K562 (cell line): ENCODE results near the gene CYB5R2. TPM values are rescaled to one million over a fixed set of nuclear protein-coding genes. Genes with fewer than 3 reads are reported as not detected.

Source experiments
- ATAC-seq: fragments of 200-7000 bp; cut with Tn5 transposase; 3 replicates; pipeline ENCODE4 v1.9.1; 2020; ENCODE audit warnings: moderate library complexity
- BruUV-seq: library from RNA; stranded (reverse); fragments of 400-500 nt; replicated peaks from 2 replicates; lab custom pipeline; 2021; lab: Mats Ljungman, UMichigan
- CTCF ChIA-PET: fragments of 300-600 bp; formaldehyde crosslinking; extraction: SDS; loops from one replicate; lab custom pipeline; 2021; ENCODE audit warnings: low intra/inter-chr PET ratio; lab: Yijun Ruan, JAX
- POLR2A ChIA-PET: fragments of 300-600, 350-650 bp; sonication (Branson Sonifier 250); formaldehyde crosslinking; extraction: SDS; loops from one replicate; lab custom pipeline; 2021; ENCODE audit warnings: antibody characterized with exemption, inconsistent platforms; lab: Yijun Ruan, JAX
- DNase-seq, 4 experiments: peaks; one replicate each; pipeline versions ENCODE4 v3.0.0 to v3.0.0-alpha.2; 2011 to 2018; ENCODE audit warnings: low spot score in 3 of 4, mixed read lengths in 3 of 4; ENCODE audit errors: extremely low read depth in 1 of 4
- FAIRE-seq: peaks from 2 replicates; lab custom pipeline; 2011; peaks lifted over from hg19 to GRCh38; lab: Jason Lieb, UNC
- H2AFZ ChIP-seq: 2 replicates; pipeline ENCODE4 v1.6.0; 2011; ENCODE audit warnings: low read depth, low read length, control low read depth, inconsistent platforms
- H3K27ac ChIP-seq: fragments of 200-600 bp; 3 replicates; pipeline ENCODE4 v1.8.0; 2011; ENCODE audit warnings: low read depth, mild to moderate bottlenecking, control low read depth, inconsistent platforms, low read length, moderate library complexity, mixed read lengths; ENCODE audit errors: extremely low read depth
- H3K27me3 ChIP-seq, 2 experiments: fragments of 300-600 bp in 1 of 2; 2 replicates in 1 of 2; 3 replicates in 1 of 2; pipeline versions ENCODE4 v1.6.0 to v1.8.0; 2011; ENCODE audit warnings: inconsistent platforms in 2 of 2, low read length in 2 of 2, mild to moderate bottlenecking in 1 of 2, mixed read lengths in 1 of 2, moderate library complexity in 1 of 2; ENCODE audit not compliant: control insufficient read depth in 2 of 2, insufficient read depth in 2 of 2
- H3K36me3 ChIP-seq: fragments of 300-600 bp; 3 replicates; pipeline ENCODE4 v1.8.0; 2011; ENCODE audit warnings: mild to moderate bottlenecking, low read length, inconsistent platforms; ENCODE audit not compliant: control insufficient read depth, insufficient read depth
- H3K4me1 ChIP-seq, 2 experiments: fragments of 200-600 bp in 1 of 2; replicated peaks in 1 of 2; 2 replicates in 1 of 2; 3 replicates in 1 of 2; pipeline versions ENCODE4 v1.5.1 to v1.8.0; 2011; ENCODE audit warnings: inconsistent platforms in 2 of 2, low read length in 2 of 2, mild to moderate bottlenecking in 1 of 2, mixed read lengths in 1 of 2, moderate library complexity in 1 of 2; ENCODE audit not compliant: control insufficient read depth in 2 of 2, insufficient read depth in 2 of 2
- H3K4me2 ChIP-seq: 2 replicates; pipeline ENCODE4 v1.6.1; 2011; ENCODE audit warnings: low read length, control low read depth, inconsistent platforms, mixed read lengths; ENCODE audit not compliant: insufficient read depth
- H3K4me3 ChIP-seq: fragments of 200-600 bp; sonication (generic), shearing (Covaris generic); 2 replicates; pipeline ENCODE4 v1.5.1; 2016; ENCODE audit warnings: control low read depth, inconsistent platforms
- H3K79me2 ChIP-seq: fragments of 200-600 bp; 3 replicates; pipeline ENCODE4 v1.8.0; 2011; ENCODE audit warnings: low read length, inconsistent platforms; ENCODE audit not compliant: control insufficient read depth, insufficient read depth
- H3K9ac ChIP-seq, 2 experiments: 2 replicates each; pipeline versions ENCODE4 v1.6.0 to v1.6.1; 2011; ENCODE audit warnings: low read depth in 2 of 2, low read length in 2 of 2, control low read depth in 1 of 2, inconsistent platforms in 1 of 2, mild to moderate bottlenecking in 1 of 2, mixed read lengths in 1 of 2; ENCODE audit not compliant: insufficient read depth in 1 of 2
- H3K9me1 ChIP-seq: one replicate; pipeline ENCODE4 v1.6.0; 2011; ENCODE audit warnings: inconsistent platforms, mild to moderate bottlenecking, low read length, moderate library complexity; ENCODE audit not compliant: control insufficient read depth, insufficient read depth
- H3K9me3 ChIP-seq: replicated peaks from 2 replicates; pipeline ENCODE4 v1.5.1; 2011; ENCODE audit warnings: low read depth, low read length, inconsistent platforms; ENCODE audit not compliant: control insufficient read depth, insufficient read depth
- H4K20me1 ChIP-seq: replicated peaks from 2 replicates; pipeline ENCODE4 v1.6.1; 2011; ENCODE audit warnings: low read length, inconsistent platforms, mixed read lengths; ENCODE audit not compliant: control insufficient read depth, insufficient read depth
- CCAR2 ChIP-seq: fragments of 200-400 bp; formaldehyde crosslinking; IDR thresholded peaks from 2 replicates; pipeline ENCODE4 v1.6.1; 2017; ENCODE audit warnings: mild to moderate bottlenecking, low read depth, low read length
- FOXJ3 ChIP-seq: sonication (generic); formaldehyde crosslinking; IDR thresholded peaks from 2 replicates; pipeline ENCODE4 v1.4.0; 2020; ENCODE audit warnings: mild to moderate bottlenecking, missing genetic modification reagents
- GATAD2B ChIP-seq: fragments of 450-650 bp; IDR thresholded peaks from 2 replicates; pipeline ENCODE4 v1.6.1; 2017; ENCODE audit warnings: mild to moderate bottlenecking, borderline replicate concordance
- JUN ChIP-seq, 2 experiments: sonication (generic) in 1 of 2; formaldehyde crosslinking in 1 of 2; IDR thresholded peaks; 2 replicates each; pipeline versions ENCODE4 v1.6.1 to v1.8.0; 2012 to 2022; ENCODE audit warnings: borderline replicate concordance in 2 of 2, mild to moderate bottlenecking in 2 of 2, improper control_type of control experiment in 1 of 2, low read depth in 1 of 2, low read length in 1 of 2, missing genetic modification reagents in 1 of 2
- KLF13 ChIP-seq: fragments of 450-650 bp; IDR thresholded peaks from 2 replicates; pipeline ENCODE4 v1.6.1; 2016; ENCODE audit warnings: missing genetic modification characterization, low read depth, mild to moderate bottlenecking, missing compliant biosample characterization, moderate library complexity, borderline replicate concordance
- PML ChIP-seq: IDR thresholded peaks from 2 replicates; pipeline ENCODE4 v1.6.1; 2012; ENCODE audit warnings: low read length, inconsistent platforms
- PTRF ChIP-seq: fragments of 450-650 bp; IDR thresholded peaks from 2 replicates; pipeline ENCODE4 v1.6.1; 2016; ENCODE audit warnings: mild to moderate bottlenecking, missing genetic modification characterization, missing compliant biosample characterization
- RBM25 ChIP-seq: fragments of 200-400 bp; formaldehyde crosslinking; IDR thresholded peaks from 2 replicates; pipeline ENCODE4 v1.6.1; 2018; ENCODE audit warnings: low read length, low read depth, moderate library complexity; ENCODE audit not compliant: severe bottlenecking
- SAFB ChIP-seq: fragments of 200-400 bp; formaldehyde crosslinking; IDR thresholded peaks from 2 replicates; pipeline ENCODE4 v1.6.1; 2017; ENCODE audit warnings: low read depth, low read length, borderline replicate concordance
- TBL1XR1 ChIP-seq, 2 experiments: IDR thresholded peaks; 2 replicates each; pipeline ENCODE4 v1.6.1; 2012; ENCODE audit warnings: improper control_type of control experiment in 2 of 2, low read length in 2 of 2, mild to moderate bottlenecking in 1 of 2
- TCF3 ChIP-seq: sonication (generic); formaldehyde crosslinking; IDR thresholded peaks from 2 replicates; pipeline ENCODE4 v1.4.0; 2020; ENCODE audit warnings: mild to moderate bottlenecking, missing genetic modification reagents
- ZNF699 ChIP-seq: fragments of 250-450 bp; sonication (Bioruptor Pico); IDR thresholded peaks from 2 replicates; pipeline ENCODE4 v1.8.0; 2021; ENCODE audit warnings: mild to moderate bottlenecking, moderate library complexity; ENCODE audit not compliant: insufficient replicate concordance
- WGBS: fragments of 100-300 bp; shearing (Covaris generic); methylation state at CpG from one replicate; pipeline ENCODE4 v1.1.6; 2016; ENCODE audit warnings: low coverage, mixed read lengths; ENCODE audit not compliant: insufficient coverage; ENCODE audit errors: missing lambda C conversion rate; 5-methylcytosine and 5-hydroxymethylcytosine counted together
- in situ Hi-C: fragments of 300-500 bp; cut with MboI; formaldehyde crosslinking; loops from 4 replicates; pipeline ENCODE4 v1.15.0; 2018; ENCODE audit warnings: inconsistent platforms, mixed read lengths
- intact Hi-C: fragments of 100-400 bp; cut with micrococcal nuclease; formaldehyde crosslinking; loops from 2 replicates; pipeline ENCODE4 v1.14.2; 2022
- polyA plus RNA-seq, 8 experiments: library from polyadenylated mRNA; depleted of rRNA in 4 of 8; stranded (reverse) in 5 of 8; unstranded in 3 of 8; fragments of >200 nt; fragmentation: Nextera tagmentation in 2 of 8; fragmentation: Illumina TruSeq in 1 of 8; extraction: Ambion mirVana in 2 of 8; extraction: Trizol in 1 of 8; gene quantifications; 2 replicates each; pipeline versions ENCODE4 v1.2.1 to v1.2.3, GENCODE V29; 2011 to 2014; ENCODE audit warnings: inconsistent platforms in 1 of 8, missing spikeins in 1 of 8
- total RNA-seq, 7 experiments: library from RNA; depleted of rRNA in 6 of 7; stranded (reverse); fragments of >200 nt in 6 of 7; fragmentation: Illumina TruSeq in 2 of 7; extraction: Trizol in 2 of 7; gene quantifications; 2 replicates each; pipeline versions ENCODE4 v1.2.1 to v1.2.3, GENCODE V29; 2011 to 2021; ENCODE audit warnings: low replicate concordance in 1 of 7
- TF ChIP-seq, protein P1 (sequence below): fragments of 200-800 bp; sonication (Bioruptor generic); IDR thresholded peaks from 2 replicates; pipeline ENCODE4 v1.6.1; 2016; ENCODE audit warnings: missing genetic modification characterization, missing compliant biosample characterization
- TF ChIP-seq, protein P2 (sequence below): fragments of 450-650 bp; IDR thresholded peaks from 2 replicates; pipeline ENCODE4 v1.6.1; 2016

CYB5R2 gene
- total and polyA plus RNA-seq, 9 of the 15 experiments (the other 6 are each of a cell fraction or from before 2014, with no cell fraction given) = 8.2 to 28.7 (median 13.6) TPM

DNA sequence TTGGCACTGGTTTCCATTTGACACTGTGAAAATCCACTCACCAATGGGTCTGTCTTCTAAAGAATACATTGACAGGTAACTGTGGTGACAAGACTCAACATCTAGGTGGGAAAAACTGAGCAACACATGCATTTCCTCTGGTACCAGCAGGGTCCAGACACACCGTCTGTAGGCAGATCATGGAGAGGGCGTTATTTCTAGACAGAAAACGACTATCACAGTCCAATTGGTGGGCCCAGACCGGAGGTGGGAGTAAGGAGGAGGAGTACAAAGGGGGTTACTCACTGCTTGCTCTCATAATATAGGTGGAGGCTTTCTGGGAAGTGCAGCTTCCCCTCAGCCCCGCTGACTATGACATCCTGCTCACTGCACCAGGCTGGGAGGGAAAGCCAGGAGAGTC lies 23.1 kb upstream of the CYB5R2 start (continued):
- TF ChIP-seq SAFB (no peak), CCAR2 (no peak)

DNA sequence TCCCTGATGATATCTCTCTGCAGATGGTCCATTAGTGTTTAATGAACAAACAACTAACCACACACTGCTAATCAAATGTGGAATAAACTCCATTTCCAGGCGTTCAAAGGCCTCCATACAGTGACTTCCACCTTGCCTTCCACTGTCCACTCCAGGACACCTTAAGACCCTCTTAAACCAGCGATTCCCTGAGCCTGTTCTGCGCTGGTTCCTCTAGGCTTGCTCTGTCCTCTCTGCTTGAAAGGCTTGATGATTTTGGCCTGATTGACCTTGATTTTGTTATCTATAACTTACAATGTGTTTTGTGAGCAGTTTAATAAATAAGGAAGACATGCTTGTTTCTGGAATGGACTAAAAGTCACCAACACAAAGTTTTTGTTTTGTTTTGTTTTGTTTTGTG lies 20.9 kb upstream of the CYB5R2 start:
- Histone ChIP-seq H3K4me2 (no peak overlapping the region), H3K9me3 (no peaks in the 10 kb centered on the region), H3K36me3 (no peaks in the 10 kb centered on the region), H3K9me1 (no peaks in the 10 kb centered on the region), H3K27ac (no peak overlapping the region), H3K79me2 (no peaks in the 10 kb centered on the region), H3K4me1 (no peaks in the 10 kb centered on the region), H4K20me1 (peaks cover 7% of the 10 kb centered on the region; the same call in 1 of the 2 replicates), H3K27me3 (peaks cover 0 to 4% of the 10 kb centered on the region in 2 experiments; a peak in 2 of 5 replicates), H3K9ac (no peak overlapping the region), H2AFZ (no peak overlapping the region), H3K4me3 (no peak overlapping the region)
- WGBS = 2% methylated on average over 3 of the region's 3 CpGs
- BruUV-seq = no TSS peak
- DNase-seq (no peak), FAIRE-seq (peak; percentile 40), ATAC-seq (no peak)
- in situ Hi-C loops = no loop called here
- intact Hi-C loops = loop anchor here (10.0 kb wide), 1 partner anchor 599 kb away; no protein-coding TSS in a partner anchor
- POLR2A ChIA-PET = interaction anchor here (0.7 kb wide), 1 partner anchor 667 kb away, joined by 3 read pairs; no protein-coding TSS in a partner anchor
- CTCF ChIA-PET = interaction anchor here (0.6 kb wide), 1 partner anchor 397 kb away, joined by 3 read pairs; no protein-coding TSS in a partner anchor
- TF ChIP-seq KLF13 (tag) (no peak), GATAD2B (no peak), RBM25 (no peak), TCF3 (no peak), ZNF699 (no peak), FOXJ3 (CRISPR knock-in tag) (no peak), PML (no peak), PTRF (tag) (no peak), JUN (IDR thresholded peaks at IDR 0.05; ENCODE audit: borderline replicate concordance, low read depth, low read length) (no peak), JUN (CRISPR knock-in tag; IDR thresholded peaks at IDR 0.05; ENCODE audit: borderline replicate concordance) (no peak), TBL1XR1 (IDR thresholded peaks at IDR 0.05; ENCODE audit: low read length in 2 of 2) (no peak)
- TF ChIP-seq, protein P1, sequence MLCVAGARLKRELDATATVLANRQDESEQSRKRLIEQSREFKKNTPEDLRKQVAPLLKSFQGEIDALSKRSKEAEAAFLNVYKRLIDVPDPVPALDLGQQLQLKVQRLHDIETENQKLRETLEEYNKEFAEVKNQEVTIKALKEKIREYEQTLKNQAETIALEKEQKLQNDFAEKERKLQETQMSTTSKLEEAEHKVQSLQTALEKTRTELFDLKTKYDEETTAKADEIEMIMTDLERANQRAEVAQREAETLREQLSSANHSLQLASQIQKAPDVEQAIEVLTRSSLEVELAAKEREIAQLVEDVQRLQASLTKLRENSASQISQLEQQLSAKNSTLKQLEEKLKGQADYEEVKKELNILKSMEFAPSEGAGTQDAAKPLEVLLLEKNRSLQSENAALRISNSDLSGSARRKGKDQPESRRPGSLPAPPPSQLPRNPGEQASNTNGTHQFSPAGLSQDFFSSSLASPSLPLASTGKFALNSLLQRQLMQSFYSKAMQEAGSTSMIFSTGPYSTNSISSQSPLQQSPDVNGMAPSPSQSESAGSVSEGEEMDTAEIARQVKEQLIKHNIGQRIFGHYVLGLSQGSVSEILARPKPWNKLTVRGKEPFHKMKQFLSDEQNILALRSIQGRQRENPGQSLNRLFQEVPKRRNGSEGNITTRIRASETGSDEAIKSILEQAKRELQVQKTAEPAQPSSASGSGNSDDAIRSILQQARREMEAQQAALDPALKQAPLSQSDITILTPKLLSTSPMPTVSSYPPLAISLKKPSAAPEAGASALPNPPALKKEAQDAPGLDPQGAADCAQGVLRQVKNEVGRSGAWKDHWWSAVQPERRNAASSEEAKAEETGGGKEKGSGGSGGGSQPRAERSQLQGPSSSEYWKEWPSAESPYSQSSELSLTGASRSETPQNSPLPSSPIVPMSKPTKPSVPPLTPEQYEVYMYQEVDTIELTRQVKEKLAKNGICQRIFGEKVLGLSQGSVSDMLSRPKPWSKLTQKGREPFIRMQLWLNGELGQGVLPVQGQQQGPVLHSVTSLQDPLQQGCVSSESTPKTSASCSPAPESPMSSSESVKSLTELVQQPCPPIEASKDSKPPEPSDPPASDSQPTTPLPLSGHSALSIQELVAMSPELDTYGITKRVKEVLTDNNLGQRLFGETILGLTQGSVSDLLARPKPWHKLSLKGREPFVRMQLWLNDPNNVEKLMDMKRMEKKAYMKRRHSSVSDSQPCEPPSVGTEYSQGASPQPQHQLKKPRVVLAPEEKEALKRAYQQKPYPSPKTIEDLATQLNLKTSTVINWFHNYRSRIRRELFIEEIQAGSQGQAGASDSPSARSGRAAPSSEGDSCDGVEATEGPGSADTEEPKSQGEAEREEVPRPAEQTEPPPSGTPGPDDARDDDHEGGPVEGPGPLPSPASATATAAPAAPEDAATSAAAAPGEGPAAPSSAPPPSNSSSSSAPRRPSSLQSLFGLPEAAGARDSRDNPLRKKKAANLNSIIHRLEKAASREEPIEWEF (CRISPR knock-in tag) = no peak
- TF ChIP-seq, protein P2, sequence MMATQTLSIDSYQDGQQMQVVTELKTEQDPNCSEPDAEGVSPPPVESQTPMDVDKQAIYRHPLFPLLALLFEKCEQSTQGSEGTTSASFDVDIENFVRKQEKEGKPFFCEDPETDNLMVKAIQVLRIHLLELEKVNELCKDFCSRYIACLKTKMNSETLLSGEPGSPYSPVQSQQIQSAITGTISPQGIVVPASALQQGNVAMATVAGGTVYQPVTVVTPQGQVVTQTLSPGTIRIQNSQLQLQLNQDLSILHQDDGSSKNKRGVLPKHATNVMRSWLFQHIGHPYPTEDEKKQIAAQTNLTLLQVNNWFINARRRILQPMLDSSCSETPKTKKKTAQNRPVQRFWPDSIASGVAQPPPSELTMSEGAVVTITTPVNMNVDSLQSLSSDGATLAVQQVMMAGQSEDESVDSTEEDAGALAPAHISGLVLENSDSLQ = no peak
- TF ChIP-seq, all 486 proteins: peak for 0
